ENCODE data around the gene ODF2L. TPM values are rescaled to one million over a fixed set of nuclear protein-coding genes. Genes with fewer than 3 reads are reported as not detected.

Gene ODF2L
- total RNA-seq, 4 donors from 2014 or later, result 30.2 to 65.1 (median 45.8) TPM

GRCh38 chr1:86435327-86435726 lies 39.2 kb upstream of the ODF2L start:
- Histone ChIP-seq H3K9me3 (no peaks in the 10 kb centered on the region), H3K27ac (no peak overlapping the region), H3K27me3 (no peaks in the 10 kb centered on the region), H3K4me1 (peaks cover 0 to 6% (median 3%) of the 10 kb centered on the region in 4 donors), H3K4me3 (no peak overlapping the region), H3K36me3 (no peaks in the 10 kb centered on the region)
- no peak for DNase-seq (ENCODE audit: low spot score in 2 of 2)
- WGBS, 2 donors, result 41 to 58% methylated on average over 2 of the region's 2 CpGs
- TF ChIP-seq EP300 (IDR thresholded peaks at IDR 0.05) (no peak), CTCF (IDR thresholded peaks at IDR 0.05) (no peak), POLR2A (IDR thresholded peaks at IDR 0.05) (no peak)

- Histone ChIP-seq H3K27ac (no peak overlapping the region), H3K27me3 (no peaks in the 10 kb centered on the region), H3K36me3 (no peaks in the 10 kb centered on the region), H3K9me3 (no peaks in the 10 kb centered on the region), H3K4me1 (peaks cover 0 to 19% (median 14%) of the 10 kb centered on the region in 4 donors), H3K4me3 (no peak overlapping the region)
- TF ChIP-seq CTCF (IDR thresholded peaks at IDR 0.05), result no peak
- TF ChIP-seq EP300 (IDR thresholded peaks at IDR 0.05), result no peak
- TF ChIP-seq POLR2A (IDR thresholded peaks at IDR 0.05), result no peak
- no peak for DNase-seq (ENCODE audit: low spot score in 2 of 2)
Observed at GRCh38 chr1:86434059-86434458, 37.9 kb upstream of the ODF2L start.

GRCh38 chr1:86430376-86430775 lies 34.3 kb upstream of the ODF2L start:
- Histone ChIP-seq H3K27ac (peak overlapping the region in 3 of 4 donors; percentile 53 to 89 (median 85)), H3K9me3 (no peaks in the 10 kb centered on the region), H3K36me3 (no peaks in the 10 kb centered on the region), H3K4me1 (peaks cover 0 to 22% (median 16%) of the 10 kb centered on the region in 4 donors), H3K4me3 (no peak overlapping the region), H3K27me3 (no peaks in the 10 kb centered on the region)
- DNase-seq (ENCODE audit: low spot score in 2 of 2), result no peak
- TF ChIP-seq EP300 (IDR thresholded peaks at IDR 0.05) (no peak), POLR2A (IDR thresholded peaks at IDR 0.05) (no peak), CTCF (IDR thresholded peaks at IDR 0.05) (no peak)

- 1 to 4% methylated on average over 3 of the region's 3 CpGs for WGBS, 2 donors
- H3K27me3 ChIP-seq, result no peaks in the 10 kb centered on the region
- H3K4me1 ChIP-seq, result peaks cover 0 to 22% (median 16%) of the 10 kb centered on the region in 4 donors
- no peak for TF ChIP-seq POLR2A (IDR thresholded peaks at IDR 0.05)
- peak; percentile 67 to 88 for TF ChIP-seq EP300 (IDR thresholded peaks at IDR 0.05)
- no peaks in the 10 kb centered on the region for H3K36me3 ChIP-seq
- DNase-seq (ENCODE audit: low spot score in 2 of 2), result peak in 1 of 2 donors; percentile 72
- peak overlapping the region in 3 of 4 donors; percentile 53 to 89 (median 85) for H3K27ac ChIP-seq
- H3K9me3 ChIP-seq, result no peaks in the 10 kb centered on the region
- H3K4me3 ChIP-seq, result no peak overlapping the region
Observed at GRCh38 chr1:86429835-86430234, 33.7 kb upstream of the ODF2L start.

- H3K9me3 ChIP-seq, result no peaks in the 10 kb centered on the region
- no peak for DNase-seq (ENCODE audit: low spot score in 2 of 2)
- H3K36me3 ChIP-seq, result no peaks in the 10 kb centered on the region
- H3K4me3 ChIP-seq, result no peak overlapping the region
- H3K27me3 ChIP-seq, result no peaks in the 10 kb centered on the region
- WGBS, 2 donors, result 76 to 80% methylated on average over 7 of the region's 7 CpGs
- peak overlapping the region in 2 of 4 donors; percentile 85 to 89 for H3K27ac ChIP-seq
- H3K4me1 ChIP-seq, result peaks cover 0 to 22% (median 16%) of the 10 kb centered on the region in 4 donors
- TF ChIP-seq EP300 (IDR thresholded peaks at IDR 0.05) (no peak), POLR2A (IDR thresholded peaks at IDR 0.05) (no peak), CTCF (IDR thresholded peaks at IDR 0.05) (no peak)
Observed at GRCh38 chr1:86429122-86429725, 33.1 kb upstream of the ODF2L start.
